GM18858 (cell line): ENCODE measurements around the gene ARHGAP1.

Source experiments
- ATAC-seq: cut with Tn5 transposase; IDR thresholded peaks from one replicate; pipeline ENCODE4 v1.9.1; 2021; ENCODE audit not compliant: unreplicated experiment

ARHGAP1 gene

DNA sequence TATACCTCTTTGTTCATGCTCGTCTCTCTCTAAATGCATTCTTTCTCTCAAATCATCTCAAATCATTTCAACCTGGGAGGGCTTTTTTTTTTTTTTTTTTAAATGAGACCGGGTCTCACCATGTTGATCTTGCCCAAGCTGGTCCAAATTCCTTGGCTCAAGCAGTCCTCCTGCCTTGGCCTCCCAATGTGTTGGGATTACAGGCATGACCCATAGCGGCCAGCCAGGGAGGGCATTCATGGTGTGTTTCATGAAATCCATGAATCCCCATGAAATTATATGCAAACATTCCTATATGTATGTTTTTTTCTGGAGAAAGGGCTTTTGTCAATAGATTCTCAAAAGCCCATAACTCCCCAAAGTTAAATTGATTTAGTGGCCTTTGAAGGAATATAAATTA lies 56.9 kb downstream of the ARHGAP1 start:
- ATAC-seq, result no peak

DNA sequence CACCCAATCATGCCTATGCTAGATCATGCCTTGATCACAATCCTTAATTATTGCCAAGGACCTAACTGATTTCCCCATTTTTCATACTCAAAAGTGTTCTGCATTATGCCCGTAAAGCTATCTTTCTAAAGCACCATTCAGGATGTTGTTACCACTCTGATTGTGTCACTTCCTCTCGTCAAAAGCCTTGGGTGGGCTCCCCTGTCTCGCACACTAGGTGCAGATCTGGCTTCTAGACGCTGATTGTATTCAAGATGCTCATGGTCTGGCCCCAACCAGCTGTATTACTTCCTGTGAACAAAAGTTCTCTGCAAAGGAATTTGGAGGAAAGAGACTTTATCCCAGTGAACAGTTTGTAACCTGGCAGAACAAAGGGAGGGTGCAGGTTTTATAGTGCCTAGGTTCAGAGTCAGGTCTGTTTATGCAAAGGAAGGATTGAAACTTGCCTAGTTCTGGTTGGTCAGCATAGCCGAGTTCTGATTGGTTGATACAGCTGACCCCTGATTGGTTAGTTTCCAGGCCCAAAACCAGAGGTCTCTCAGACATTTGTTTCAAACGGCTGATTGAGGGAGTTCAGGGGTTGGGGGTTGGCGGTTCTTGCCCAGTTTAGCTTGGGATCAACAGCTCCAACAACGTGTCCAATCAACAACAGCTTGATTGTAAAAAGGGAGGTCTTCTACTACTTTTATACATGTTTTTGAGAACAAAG lies 57.6 kb downstream of the ARHGAP1 start:
- ATAC-seq, result no peak

DNA sequence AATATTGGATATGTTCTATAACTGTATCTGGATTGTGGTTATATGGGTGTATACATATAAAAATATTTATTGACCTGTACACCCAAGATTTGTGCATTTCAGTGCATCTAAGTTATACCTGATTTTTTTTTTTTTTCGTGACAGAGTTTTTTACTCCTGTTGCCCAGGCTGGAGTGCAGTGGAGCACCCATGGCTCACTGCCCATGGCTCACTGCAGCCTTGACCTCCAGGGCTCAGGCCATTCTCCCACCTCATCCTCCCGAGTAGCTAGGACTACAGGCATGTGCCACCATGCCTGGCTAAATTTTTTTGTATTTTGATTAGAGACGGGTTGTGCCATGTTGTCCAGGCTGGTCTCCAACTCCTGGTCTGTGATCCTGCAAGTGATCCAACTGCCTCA lies 58.8 kb downstream of the ARHGAP1 start:
- no peak for ATAC-seq

DNA sequence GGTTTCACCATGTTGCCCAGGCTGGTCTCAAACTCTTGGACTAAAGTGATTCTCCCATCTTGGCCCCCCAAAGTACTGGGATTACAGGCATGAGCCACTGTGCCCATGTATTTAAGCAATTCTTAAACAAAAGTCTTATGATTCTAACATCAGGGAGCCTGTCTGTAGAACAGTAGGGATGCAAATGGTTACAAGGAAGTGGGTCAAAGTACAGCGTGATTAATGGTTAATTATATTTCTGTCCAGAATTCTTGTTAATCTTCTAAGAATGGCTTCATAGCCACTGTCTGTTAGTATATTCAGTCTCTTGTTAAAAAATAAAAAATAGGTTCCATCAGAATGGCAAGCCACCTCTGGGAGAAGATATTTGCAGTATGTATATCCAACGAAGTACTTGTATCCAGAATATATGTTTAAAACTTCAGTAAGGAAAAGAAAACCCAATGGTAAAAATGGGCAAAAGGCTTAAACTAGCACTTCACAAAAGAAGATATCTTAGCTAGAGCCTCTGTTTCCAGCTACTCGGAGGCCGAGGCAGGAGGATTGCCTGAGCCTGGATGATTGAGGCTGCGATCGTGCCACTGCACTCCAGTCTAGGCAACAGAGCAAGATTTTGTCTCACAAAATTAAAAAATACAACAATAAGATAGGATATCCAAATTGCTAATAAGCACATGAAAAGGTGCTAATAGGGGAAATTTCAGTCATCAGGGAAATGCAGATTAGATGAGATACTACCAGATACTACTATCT lies 60.2 kb downstream of the ARHGAP1 start:
- ATAC-seq, result no peak

DNA sequence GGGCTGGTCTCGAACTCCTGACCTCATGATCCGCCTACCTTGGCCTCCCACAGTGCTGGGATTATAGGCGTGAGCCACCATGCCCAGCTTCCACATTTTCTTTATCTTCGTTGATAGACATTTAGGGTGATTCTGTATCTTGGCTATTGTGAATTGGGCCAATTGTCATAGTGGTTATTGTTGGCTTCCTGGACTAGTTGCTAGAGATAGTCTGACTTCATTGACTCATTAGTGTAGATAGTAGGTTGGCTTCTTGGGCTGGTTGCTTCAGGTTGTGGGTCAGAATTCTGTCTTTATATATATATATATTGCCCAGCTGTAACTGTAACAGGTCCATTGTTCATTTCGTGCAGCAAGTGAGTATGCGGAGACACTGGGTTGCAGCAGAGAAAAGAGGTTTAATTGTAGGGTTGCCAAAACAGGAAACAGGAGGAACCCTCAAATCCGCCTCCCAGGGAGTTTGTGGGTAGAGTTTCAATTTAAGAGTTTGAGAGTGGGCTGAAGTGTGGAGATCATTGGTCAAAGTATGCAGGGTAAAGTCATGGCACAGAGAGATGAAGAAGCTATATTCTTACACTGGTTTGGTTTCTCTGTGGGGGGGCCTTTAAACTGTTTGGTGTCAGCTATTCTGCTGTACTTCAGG lies 61.1 kb downstream of the ARHGAP1 start:
- no peak for ATAC-seq

DNA sequence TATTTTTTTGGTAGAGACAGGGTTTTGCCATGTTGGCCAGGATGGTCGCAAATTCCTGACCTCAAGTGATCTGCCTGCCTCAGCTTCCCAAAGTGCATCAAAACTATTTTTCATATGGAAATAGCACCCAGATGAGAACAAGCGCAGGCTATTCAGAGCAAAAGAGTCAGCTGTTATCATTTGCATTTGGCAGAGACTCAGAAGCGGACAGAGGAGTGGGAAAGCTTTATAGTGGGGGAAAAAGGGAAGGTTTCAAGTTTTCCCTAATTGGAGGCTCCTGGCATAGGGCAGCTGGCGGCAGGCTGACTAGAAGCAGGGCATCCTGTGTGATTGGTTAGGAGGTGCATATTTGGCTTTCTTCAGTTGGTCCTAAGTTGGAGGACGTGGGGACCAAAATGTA lies 62.9 kb downstream of the ARHGAP1 start:
- ATAC-seq, result no peak

DNA sequence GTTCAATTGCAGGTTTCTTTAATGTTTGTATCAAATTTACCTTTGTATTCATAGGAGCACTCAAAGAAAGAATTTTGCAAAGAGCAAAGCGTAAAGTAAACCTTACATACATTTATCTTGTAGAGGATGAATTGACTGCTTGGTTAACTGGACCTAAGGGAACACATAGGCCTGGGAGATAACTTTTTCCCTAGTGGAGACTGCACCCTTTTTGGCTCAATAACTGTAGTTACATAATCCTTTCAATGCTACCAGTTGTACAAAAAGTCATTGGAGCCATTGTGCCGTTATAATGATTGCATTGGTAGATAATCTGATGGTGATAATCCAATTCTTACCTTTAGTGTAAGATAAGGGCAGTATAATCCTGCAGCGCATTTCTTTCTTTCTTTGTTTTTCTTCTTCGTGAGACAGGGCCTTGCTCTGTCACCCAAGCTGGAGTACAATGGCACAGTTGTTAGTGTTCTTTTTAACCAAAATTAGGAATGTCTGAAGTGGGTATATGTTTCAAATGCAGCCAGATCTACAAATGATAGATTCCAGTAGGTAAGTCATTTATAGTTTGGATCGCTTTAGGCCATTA lies 64.8 kb downstream of the ARHGAP1 start:
- no peak for ATAC-seq

DNA sequence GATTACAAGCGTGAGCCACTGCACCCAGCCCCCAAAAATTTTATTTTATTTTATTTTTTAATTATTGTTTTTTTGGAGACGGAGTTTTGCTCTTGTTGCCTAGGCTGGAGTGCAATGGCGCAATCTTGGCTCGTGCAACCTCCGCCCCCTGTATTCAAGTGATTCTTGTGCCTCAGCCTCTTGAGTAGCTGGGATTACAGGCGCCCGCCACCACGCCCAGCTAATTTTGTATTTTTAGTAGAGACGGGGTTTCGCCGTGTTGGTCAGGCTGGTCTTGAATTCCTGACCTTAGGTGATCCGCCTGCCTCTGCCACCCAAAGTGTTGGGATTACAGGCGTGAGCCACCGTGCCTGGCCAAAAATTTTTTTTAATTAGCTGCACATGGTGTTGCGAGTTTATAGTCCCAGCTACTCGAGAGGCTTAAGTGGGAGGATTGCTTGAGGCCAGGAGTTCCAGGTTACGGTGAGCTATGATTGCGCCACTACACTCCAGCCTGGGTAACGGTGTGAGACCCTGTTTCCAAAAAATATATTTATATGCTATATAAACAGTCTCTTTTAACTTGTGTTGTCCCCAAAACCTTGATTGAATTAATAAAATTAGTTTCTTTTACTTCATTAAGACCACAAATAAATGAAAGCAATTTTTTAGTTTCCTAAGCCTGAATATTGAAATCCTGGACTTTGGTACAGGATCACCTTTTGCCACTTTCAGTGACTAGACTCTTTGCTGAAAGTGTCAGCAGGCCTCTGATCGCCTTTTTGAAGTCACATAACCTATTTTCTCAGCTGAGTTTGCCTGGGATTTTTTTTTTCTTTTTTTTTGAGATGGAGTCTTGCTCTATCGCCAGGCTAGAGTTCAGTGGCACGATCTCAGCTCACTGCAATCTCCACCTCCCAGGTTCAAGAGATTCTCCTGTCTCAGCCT lies 66.9 kb downstream of the ARHGAP1 start:
- ATAC-seq, result no peak

DNA sequence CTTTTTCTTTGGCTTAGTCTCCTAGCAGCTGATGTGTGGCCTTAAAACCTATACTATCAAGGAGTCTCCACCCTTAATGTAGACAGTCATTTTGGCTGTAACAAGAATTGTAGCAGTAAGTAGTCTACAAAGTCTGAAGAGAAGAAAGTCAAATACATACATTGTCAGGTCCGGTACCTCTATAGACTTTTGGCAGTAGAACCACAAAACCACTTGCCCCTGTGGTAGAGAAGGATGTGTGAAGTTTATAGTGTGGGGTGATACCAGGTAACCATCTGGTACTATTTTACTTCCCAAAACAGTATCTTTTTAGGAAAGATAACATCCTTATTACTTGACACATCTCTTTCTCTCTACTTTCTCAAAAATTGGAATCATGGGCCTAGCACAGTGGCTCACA lies 67.9 kb downstream of the ARHGAP1 start:
- no peak for ATAC-seq

DNA sequence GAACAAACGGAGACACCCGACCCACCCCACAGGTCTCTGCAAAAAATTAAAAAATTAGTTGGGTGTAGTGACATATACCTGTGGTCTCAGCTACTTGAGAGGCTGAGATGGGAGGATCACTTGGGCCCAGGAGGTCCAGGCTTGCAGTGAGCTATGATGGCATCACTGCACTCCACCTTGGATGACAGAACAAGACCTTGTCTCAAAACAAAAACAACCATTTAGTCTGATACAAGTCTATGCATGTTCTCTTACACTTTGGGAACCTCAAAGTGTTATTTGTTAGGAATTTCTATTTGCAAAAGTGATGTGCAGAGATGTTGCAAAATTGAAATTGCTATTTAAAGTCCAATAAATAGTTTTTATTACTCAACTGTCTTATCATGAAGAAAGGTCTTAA lies 68.7 kb downstream of the ARHGAP1 start:
- no peak for ATAC-seq

DNA sequence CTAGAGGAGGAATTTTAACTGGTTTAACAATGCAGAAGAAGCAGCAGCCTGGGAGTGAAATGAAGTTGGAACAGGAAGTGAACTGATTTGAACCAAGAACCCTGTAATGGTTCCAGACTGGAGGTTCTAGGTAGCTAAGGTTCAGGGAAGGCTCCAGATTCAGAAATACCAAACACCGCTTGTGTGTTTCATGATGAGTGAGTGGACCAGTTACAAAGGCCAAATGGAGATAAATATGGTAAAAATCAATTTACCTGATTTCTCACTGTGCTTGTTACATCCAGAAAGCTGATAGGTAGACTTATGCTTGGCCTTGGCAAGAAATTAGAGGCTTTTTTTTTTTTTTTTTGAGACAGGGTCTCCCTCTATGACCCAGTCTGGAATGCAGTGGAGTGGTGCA lies 70.2 kb downstream of the ARHGAP1 start:
- no peak for ATAC-seq

DNA sequence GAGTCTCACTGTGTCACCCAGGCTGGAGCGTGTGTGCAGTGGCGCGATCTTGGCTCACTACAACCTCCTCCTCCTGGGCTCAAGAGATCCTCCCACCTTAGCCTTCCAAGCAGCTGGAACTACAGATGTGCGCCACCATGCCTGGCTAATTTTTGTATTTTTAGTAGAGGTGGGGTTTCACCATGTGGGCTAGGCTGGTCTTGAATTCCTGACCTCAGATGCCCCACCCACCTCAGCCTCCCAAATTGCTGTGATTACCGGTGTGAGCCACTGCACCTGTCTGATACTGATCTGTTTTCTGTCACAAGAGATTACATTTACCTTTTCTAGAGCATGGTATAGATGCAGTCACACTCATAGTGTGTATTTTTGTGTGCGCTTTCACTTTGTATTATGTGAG lies 71.5 kb downstream of the ARHGAP1 start:
- ATAC-seq, result no peak
